IMR-90 (cell line): ENCODE measurements around the gene GPR21. TPM values are rescaled to one million over a fixed set of nuclear protein-coding genes. Genes with fewer than 3 reads are reported as not detected.

Source experiments
- ATAC-seq: fragments of 200-7000 bp; cut with Tn5 transposase; 2 replicates; pipeline ENCODE4 v1.9.1; 2020; ENCODE audit warnings: low read depth, mild to moderate bottlenecking, moderate library complexity
- BruUV-seq: library from RNA; stranded (reverse); fragments of 400-500 nt; replicated peaks from 2 replicates; lab custom pipeline; 2021; lab: Mats Ljungman, UMichigan
- CTCF ChIA-PET: fragments of 300-600 bp; formaldehyde crosslinking; extraction: SDS; loops from one replicate; lab custom pipeline; 2021; ENCODE audit warnings: antibody characterized with exemption; lab: Yijun Ruan, JAX
- POLR2A ChIA-PET: fragments of 300-600 bp; sonication (Branson Sonifier 250); formaldehyde crosslinking; loops from one replicate; lab custom pipeline; 2022; ENCODE audit warnings: antibody characterized with exemption; ENCODE audit not compliant: unreplicated experiment; lab: Charles Lee
- DNase-seq: peaks from one replicate; pipeline ENCODE4 v3.0.0; 2013
- H2AFZ ChIP-seq: replicated peaks from 2 replicates; pipeline ENCODE3; 2013; ENCODE audit warnings: low read length, mild to moderate bottlenecking; ENCODE audit not compliant: poor library complexity
- H2AK5ac ChIP-seq: 2 replicates; pipeline ENCODE4 v1.6.1; 2013; ENCODE audit warnings: low read depth, low read length, inconsistent platforms
- H2AK9ac ChIP-seq: replicated peaks from 2 replicates; pipeline ENCODE3; 2013; ENCODE audit warnings: mild to moderate bottlenecking, low read depth, low read length, moderate library complexity; ENCODE audit not compliant: poor library complexity
- H2BK120ac ChIP-seq: 2 replicates; pipeline ENCODE4 v1.6.1; 2013; ENCODE audit warnings: low read depth, low read length, inconsistent platforms
- H2BK15ac ChIP-seq: 3 replicates; pipeline ENCODE4 v1.6.1; 2013; ENCODE audit warnings: low read depth, low read length, inconsistent platforms
- H2BK20ac ChIP-seq: 2 replicates; pipeline ENCODE4 v1.6.1; 2013; ENCODE audit warnings: low read depth, mild to moderate bottlenecking, inconsistent platforms, low read length, moderate library complexity
- H2BK5ac ChIP-seq: 2 replicates; pipeline ENCODE4 v1.6.1; 2013; ENCODE audit warnings: mild to moderate bottlenecking, low read depth, low read length, inconsistent platforms; ENCODE audit not compliant: poor library complexity, severe bottlenecking
- H3K14ac ChIP-seq: replicated peaks from 2 replicates; pipeline ENCODE4 v1.6.1; 2013; ENCODE audit warnings: low read depth, low read length, inconsistent platforms
- H3K18ac ChIP-seq: 2 replicates; pipeline ENCODE4 v1.6.1; 2013; ENCODE audit warnings: low read depth, low read length, control low read depth
- H3K23ac ChIP-seq: 2 replicates; pipeline ENCODE4 v1.6.1; 2013; ENCODE audit warnings: low read depth, low read length, inconsistent platforms
- H3K27ac ChIP-seq: 2 replicates; pipeline ENCODE4 v1.5.1; 2013; ENCODE audit warnings: mild to moderate bottlenecking, control low read depth, low read length; ENCODE audit not compliant: insufficient read depth
- H3K27me3 ChIP-seq: 2 replicates; pipeline ENCODE4 v1.6.1; 2013; ENCODE audit warnings: low read length; ENCODE audit not compliant: control insufficient read depth, insufficient read depth
- H3K36me3 ChIP-seq: 2 replicates; pipeline ENCODE4 v1.6.1; 2013; ENCODE audit warnings: low read length, mixed read lengths; ENCODE audit not compliant: control insufficient read depth, insufficient read depth
- H3K4ac ChIP-seq: 2 replicates; pipeline ENCODE4 v1.6.1; 2013; ENCODE audit warnings: low read depth, low read length, inconsistent platforms
- H3K4me1 ChIP-seq: 2 replicates; pipeline ENCODE4 v1.6.1; 2013; ENCODE audit warnings: low read length, mixed read lengths; ENCODE audit not compliant: control insufficient read depth, insufficient read depth
- H3K4me2 ChIP-seq: 2 replicates; pipeline ENCODE4 v1.6.1; 2013; ENCODE audit warnings: low read depth, mild to moderate bottlenecking, control low read depth, low read length, moderate library complexity
- H3K4me3 ChIP-seq: 2 replicates; pipeline ENCODE4 v1.5.1; 2013; ENCODE audit warnings: low read depth, mild to moderate bottlenecking, control low read depth, low read length, moderate library complexity; ENCODE audit not compliant: insufficient read depth
- H3K56ac ChIP-seq: 2 replicates; pipeline ENCODE4 v1.6.1; 2013; ENCODE audit warnings: low read length, inconsistent platforms; ENCODE audit not compliant: insufficient read depth; ENCODE audit errors: extremely low read depth
- H3K79me1 ChIP-seq, 2 experiments: 2 replicates each; pipeline ENCODE4 v1.6.1; 2013; ENCODE audit warnings: low read length in 2 of 2, inconsistent platforms in 1 of 2, low read depth in 1 of 2
- H3K9ac ChIP-seq: 2 replicates; pipeline ENCODE4 v1.6.1; 2013; ENCODE audit warnings: low read depth, low read length, control low read depth
- H3K9me1 ChIP-seq: 2 replicates; pipeline ENCODE4 v1.6.1; 2013; ENCODE audit warnings: low read length, inconsistent platforms; ENCODE audit not compliant: insufficient read depth
- H3K9me3 ChIP-seq: 2 replicates; pipeline ENCODE4 v1.6.1; 2013; ENCODE audit warnings: low read length; ENCODE audit not compliant: control insufficient read depth, insufficient read depth
- H4K20me1 ChIP-seq: 2 replicates; pipeline ENCODE4 v1.6.1; 2013; ENCODE audit warnings: low read length, inconsistent platforms; ENCODE audit not compliant: insufficient read depth
- H4K5ac ChIP-seq: 2 replicates; pipeline ENCODE4 v1.6.1; 2013; ENCODE audit warnings: mild to moderate bottlenecking, low read depth, low read length, control low read depth
- H4K8ac ChIP-seq, 2 experiments: 2 replicates each; pipeline ENCODE4 v1.6.1; 2013; ENCODE audit warnings: low read depth in 2 of 2, low read length in 2 of 2, control low read depth in 1 of 2, inconsistent platforms in 1 of 2
- H4K91ac ChIP-seq: 2 replicates; pipeline ENCODE4 v1.6.1; 2013; ENCODE audit warnings: low read depth, low read length, inconsistent platforms; ENCODE audit not compliant: insufficient read depth
- BHLHE40 ChIP-seq: fragments of 150-350 bp; IDR thresholded peaks from 2 replicates; pipeline ENCODE4 v1.6.1; 2016; ENCODE audit warnings: mild to moderate bottlenecking, low read depth, low read length
- CEBPB ChIP-seq: IDR thresholded peaks from 2 replicates; pipeline ENCODE4 v1.6.1; 2012; ENCODE audit warnings: low read depth, low read length, improper control_type of control experiment
- CHD1 ChIP-seq: IDR thresholded peaks from 2 replicates; pipeline ENCODE4 v1.6.1; 2012; ENCODE audit warnings: low read depth, low read length, improper control_type of control experiment
- ELK1 ChIP-seq: fragments of 150-350 bp; IDR thresholded peaks from 2 replicates; pipeline ENCODE4 v1.6.1; 2016; ENCODE audit warnings: low read depth, mild to moderate bottlenecking, low read length, moderate library complexity, borderline replicate concordance
- FOS ChIP-seq: fragments of 150-350 bp; IDR thresholded peaks from 2 replicates; pipeline ENCODE4 v1.6.1; 2016; ENCODE audit warnings: low read depth, low read length
- MAFK ChIP-seq: IDR thresholded peaks from 2 replicates; pipeline ENCODE4 v1.6.1; 2012; ENCODE audit warnings: low read depth, low read length, improper control_type of control experiment
- MAZ ChIP-seq: IDR thresholded peaks from 2 replicates; pipeline ENCODE4 v1.6.1; 2012; ENCODE audit warnings: low read depth, mild to moderate bottlenecking, low read length, improper control_type of control experiment, moderate library complexity, borderline replicate concordance
- MXI1 ChIP-seq: IDR thresholded peaks from 2 replicates; pipeline ENCODE4 v1.6.1; 2012; ENCODE audit warnings: low read depth, mild to moderate bottlenecking, low read length, moderate library complexity, borderline replicate concordance
- NFE2L2 ChIP-seq: fragments of 150-350 bp; IDR thresholded peaks from 2 replicates; pipeline ENCODE4 v1.6.1; 2016; ENCODE audit warnings: low read depth, mild to moderate bottlenecking, low read length
- POLR2A ChIP-seq: IDR thresholded peaks from 2 replicates; pipeline ENCODE4 v1.6.1; 2012; ENCODE audit warnings: mild to moderate bottlenecking, low read depth, low read length
- RAD21 ChIP-seq: IDR thresholded peaks from 2 replicates; pipeline ENCODE4 v1.6.1; 2012; ENCODE audit warnings: low read length, improper control_type of control experiment
- RCOR1 ChIP-seq: IDR thresholded peaks from 2 replicates; pipeline ENCODE4 v1.6.1; 2012; ENCODE audit warnings: mild to moderate bottlenecking, low read length, improper control_type of control experiment; ENCODE audit not compliant: insufficient replicate concordance
- RFX5 ChIP-seq: IDR thresholded peaks from 2 replicates; pipeline ENCODE4 v1.8.0; 2012; ENCODE audit warnings: low read depth, mild to moderate bottlenecking, low read length, moderate library complexity
- SMC3 ChIP-seq: fragments of 150-350 bp; IDR thresholded peaks from 2 replicates; pipeline ENCODE4 v1.6.1; 2016; ENCODE audit warnings: low read depth, mild to moderate bottlenecking, antibody characterized with exemption, low read length, moderate library complexity
- USF2 ChIP-seq: fragments of 150-350 bp; IDR thresholded peaks from 2 replicates; pipeline ENCODE4 v1.6.1; 2017; ENCODE audit warnings: mild to moderate bottlenecking, antibody characterized with exemption, low read length, low read depth
- WGBS, 2 experiments: methylation state at CpG; one replicate each; pipeline versions ENCODE4 v1.1.5 to v1.1.7; 2013; ENCODE audit warnings: missing lambda C conversion rate in 2 of 2; ENCODE audit not compliant: insufficient read length in 1 of 2; ENCODE audit errors: extremely low coverage in 2 of 2; 5-methylcytosine and 5-hydroxymethylcytosine counted together
- dilution Hi-C: fragments of 300-500 bp; cut with HindIII; formaldehyde crosslinking; loops from one replicate; pipeline ENCODE4 v1.14.3; 2018; ENCODE audit warnings: low sequenced_read_pairs; ENCODE audit not compliant: unreplicated experiment
- in situ Hi-C: fragments of 300-500 bp; cut with MboI; formaldehyde crosslinking; loops from 3 replicates; pipeline ENCODE4 v1.14.3; 2019; ENCODE audit warnings: low sequenced_read_pairs, inconsistent platforms, mixed read lengths
- intact Hi-C: fragments of 100-400 bp; cut with micrococcal nuclease; formaldehyde crosslinking; loops from 2 replicates; pipeline ENCODE4 v1.10.0; 2022
- polyA plus RNA-seq, 3 experiments: library from polyadenylated mRNA; depleted of rRNA; stranded (reverse); fragments of >200 nt; gene quantifications; 2 replicates each; pipeline ENCODE4 v1.2.3, GENCODE V29; 2012; ENCODE audit warnings: low replicate concordance in 1 of 3
- total RNA-seq: library from RNA; depleted of rRNA; stranded (reverse); fragments of >200 nt; gene quantifications from 2 replicates; pipeline ENCODE4 v1.2.3, GENCODE V29; 2012

The GPR21 gene
- total and polyA plus RNA-seq, 2 of the 4 experiments (the other 2 are of a cell fraction), result 0.90 TPM; not detected in 1

- dilution Hi-C loops, result no loop called here
- Histone ChIP-seq H3K36me3 (peaks cover 9% of the 10 kb centered on the region), H3K79me1 (peaks cover 2 to 22% of the 10 kb centered on the region in 2 experiments; a peak in 2 of 4 replicates), H2BK15ac (peak overlapping the region; percentile 71; the same call in 1 of the 3 replicates), H2BK20ac (peak overlapping the region; percentile 89), H3K27ac (peak overlapping the region; percentile 97; the same call in 1 of the 2 replicates), H2AFZ (no peak overlapping the region), H3K27me3 (no peaks in the 10 kb centered on the region), H2AK5ac (peak overlapping the region; percentile 96; the same call in 1 of the 2 replicates), H2BK120ac (peak overlapping the region; percentile 90), H3K4me3 (no peak overlapping the region), H3K14ac (peak overlapping the region; percentile 82), H4K91ac (peak overlapping the region; percentile 82), H3K9me3 (no peaks in the 10 kb centered on the region), H4K20me1 (peaks cover 3% of the 10 kb centered on the region; the same call in 1 of the 2 replicates), H3K9ac (no peak overlapping the region; the same call in 1 of the 2 replicates), H3K4me1 (peaks cover 13% of the 10 kb centered on the region), H2AK9ac (no peak overlapping the region), H3K18ac (peak overlapping the region; percentile 60), H3K9me1 (peaks cover 7% of the 10 kb centered on the region), H3K56ac (peak overlapping the region; percentile 38; the same call in 1 of the 2 replicates), H4K8ac (peak overlapping the region; percentile 48 to 83; a peak in 3 of 4 replicates), H2BK5ac (peak overlapping the region; percentile 79), H3K4ac (peak overlapping the region; percentile 92), H3K23ac (peak overlapping the region; percentile 83; the same call in 1 of the 2 replicates), H4K5ac (peak overlapping the region; percentile 49), H3K4me2 (peak overlapping the region; percentile 43; the same call in 1 of the 2 replicates)
- no TSS peak for BruUV-seq
- WGBS, 2 experiments, result no CpG with 5 or more reads among the region's 7 CpGs
- intact Hi-C loops, result no loop called here
- in situ Hi-C loops, result no loop called here
- CTCF ChIA-PET, result no interaction called here
- ATAC-seq (peak; percentile 28), DNase-seq (no peak)
- POLR2A ChIA-PET, result no interaction called here
- TF ChIP-seq MXI1 (no peak), POLR2A (no peak), SMC3 (no peak), RCOR1 (no peak), RFX5 (no peak), CEBPB (no peak), BHLHE40 (no peak), NFE2L2 (no peak), USF2 (no peak), RAD21 (no peak), MAZ (no peak), FOS (no peak), ELK1 (no peak), MAFK (no peak), CHD1 (no peak)
Observed at GRCh38 chr9:123062351-123063176, 29.1 kb downstream of the GPR21 start.
